HCT116 (cell line): Measurements from ENCODE around the gene ERGIC1.

ENCODE experiments used
- CTCF ChIP-seq, 3 experiments: fragments of 200-600 bp in 1 of 3; sonication (generic) in 1 of 3; IDR thresholded peaks in 2 of 3; conservative IDR thresholded peaks in 1 of 3; 2 replicates each; pipeline ENCODE4 v1.5.1; 2012 to 2017; ENCODE audit warnings: low read depth in 2 of 3, low read length in 2 of 3, antibody characterized with exemption in 1 of 3, borderline replicate concordance in 1 of 3, control low read depth in 1 of 3, mild to moderate bottlenecking in 1 of 3, mixed read lengths in 1 of 3, mixed run types in 1 of 3, moderate library complexity in 1 of 3; ENCODE audit not compliant: insufficient read depth in 1 of 3
- EGR1 ChIP-seq: IDR thresholded peaks from 2 replicates; pipeline ENCODE4 v1.6.1; 2012; ENCODE audit warnings: low read depth
- ELF1 ChIP-seq: IDR thresholded peaks from 2 replicates; pipeline ENCODE4 v1.6.1; 2012; ENCODE audit warnings: low read depth, borderline replicate concordance
- EZH2 ChIP-seq: fragments of 200-600 bp; sonication (generic); IDR thresholded peaks from 2 replicates; pipeline ENCODE4 v1.6.1; 2017; ENCODE audit warnings: antibody characterized with exemption, mixed run types
- EZH2phosphoT487 ChIP-seq: fragments of 200-600 bp; IDR thresholded peaks from 2 replicates; pipeline ENCODE4 v1.6.1; 2018; ENCODE audit warnings: antibody characterized with exemption, borderline replicate concordance
- FOSL1 ChIP-seq: IDR thresholded peaks from 2 replicates; pipeline ENCODE4 v1.6.1; 2012; ENCODE audit warnings: low read depth
- JUND ChIP-seq: IDR thresholded peaks from 2 replicates; pipeline ENCODE4 v1.6.1; 2012
- POLR2A ChIP-seq: IDR thresholded peaks from 2 replicates; pipeline ENCODE4 v1.7.0; 2011; ENCODE audit warnings: borderline replicate concordance; ENCODE audit not compliant: insufficient read depth, insufficient read length; ENCODE audit errors: extremely low read depth
- POLR2AphosphoS5 ChIP-seq: IDR thresholded peaks from 2 replicates; pipeline ENCODE4 v1.6.1; 2011; ENCODE audit warnings: mild to moderate bottlenecking, low read depth, low read length, moderate library complexity
- RAD21 ChIP-seq: IDR thresholded peaks from 2 replicates; pipeline ENCODE4 v1.6.1; 2012; ENCODE audit warnings: low read depth, mild to moderate bottlenecking
- SRF ChIP-seq: IDR thresholded peaks from 2 replicates; pipeline ENCODE4 v1.6.1; 2012; ENCODE audit warnings: low read depth
- TF ChIP-seq, protein P1 (sequence below): IDR thresholded peaks from 2 replicates; pipeline ENCODE4 v1.6.1; 2012
- TF ChIP-seq, protein P2 (sequence below): IDR thresholded peaks from 2 replicates; pipeline ENCODE4 v1.6.1; 2011; ENCODE audit warnings: mild to moderate bottlenecking, low read length, moderate library complexity; ENCODE audit not compliant: insufficient replicate concordance; ENCODE audit errors: extremely low read depth
- TF ChIP-seq, protein P3 (sequence below): IDR thresholded peaks from 2 replicates; pipeline ENCODE4 v1.6.1; 2012

DNA sequence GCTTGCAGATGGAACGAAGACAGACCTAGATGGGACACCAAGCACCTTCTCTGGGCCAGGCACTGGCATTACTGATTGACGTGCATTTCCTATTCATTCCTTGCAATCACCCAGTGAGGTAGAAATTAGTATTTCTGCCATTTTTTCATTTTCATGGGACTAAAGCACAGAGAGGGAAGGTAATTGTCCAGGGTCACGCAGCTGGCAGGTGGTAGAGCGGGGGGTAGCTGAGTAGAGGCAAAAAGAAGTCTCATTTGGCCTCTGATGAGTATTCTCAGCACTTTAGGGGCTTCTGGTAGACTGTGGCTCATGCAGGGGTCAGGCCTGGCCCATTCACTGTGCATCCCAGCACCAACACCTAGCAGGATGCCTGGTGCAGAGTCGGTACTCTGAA lies 43.6 kb upstream of the ERGIC1 start:
- no peak for TF ChIP-seq FOSL1
- no peak for TF ChIP-seq CTCF (IDR thresholded peaks at IDR 0.05 in 2 of 3, conservative IDR thresholded peaks at IDR 0.05 in 1 of 3; ENCODE audit: borderline replicate concordance in 1 of 3, insufficient read depth in 1 of 3, low read depth in 2 of 3, low read length in 2 of 3)
- TF ChIP-seq EZH2: no peak
- no peak for TF ChIP-seq SRF
- no peak for TF ChIP-seq POLR2A
- TF ChIP-seq, protein P1, sequence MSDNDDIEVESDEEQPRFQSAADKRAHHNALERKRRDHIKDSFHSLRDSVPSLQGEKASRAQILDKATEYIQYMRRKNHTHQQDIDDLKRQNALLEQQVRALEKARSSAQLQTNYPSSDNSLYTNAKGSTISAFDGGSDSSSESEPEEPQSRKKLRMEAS: no peak
- TF ChIP-seq, protein P2, sequence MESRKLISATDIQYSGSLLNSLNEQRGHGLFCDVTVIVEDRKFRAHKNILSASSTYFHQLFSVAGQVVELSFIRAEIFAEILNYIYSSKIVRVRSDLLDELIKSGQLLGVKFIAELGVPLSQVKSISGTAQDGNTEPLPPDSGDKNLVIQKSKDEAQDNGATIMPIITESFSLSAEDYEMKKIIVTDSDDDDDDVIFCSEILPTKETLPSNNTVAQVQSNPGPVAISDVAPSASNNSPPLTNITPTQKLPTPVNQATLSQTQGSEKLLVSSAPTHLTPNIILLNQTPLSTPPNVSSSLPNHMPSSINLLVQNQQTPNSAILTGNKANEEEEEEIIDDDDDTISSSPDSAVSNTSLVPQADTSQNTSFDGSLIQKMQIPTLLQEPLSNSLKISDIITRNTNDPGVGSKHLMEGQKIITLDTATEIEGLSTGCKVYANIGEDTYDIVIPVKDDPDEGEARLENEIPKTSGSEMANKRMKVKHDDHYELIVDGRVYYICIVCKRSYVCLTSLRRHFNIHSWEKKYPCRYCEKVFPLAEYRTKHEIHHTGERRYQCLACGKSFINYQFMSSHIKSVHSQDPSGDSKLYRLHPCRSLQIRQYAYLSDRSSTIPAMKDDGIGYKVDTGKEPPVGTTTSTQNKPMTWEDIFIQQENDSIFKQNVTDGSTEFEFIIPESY: no peak
- TF ChIP-seq, protein P3, sequence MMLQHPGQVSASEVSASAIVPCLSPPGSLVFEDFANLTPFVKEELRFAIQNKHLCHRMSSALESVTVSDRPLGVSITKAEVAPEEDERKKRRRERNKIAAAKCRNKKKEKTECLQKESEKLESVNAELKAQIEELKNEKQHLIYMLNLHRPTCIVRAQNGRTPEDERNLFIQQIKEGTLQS: no peak
- no peak for TF ChIP-seq RAD21
- no peak for TF ChIP-seq EZH2phosphoT487
- TF ChIP-seq EGR1: no peak
- TF ChIP-seq ELF1: no peak
- no peak for TF ChIP-seq POLR2AphosphoS5
- no peak for TF ChIP-seq JUND
